NCI-H146 treated with DMSO at 0.1 percent for 48 hours (cell line): ENCODE results near the gene SLC25A33.
"Not testable (repeated sequence)": the region's sequence is repeated elsewhere in the genome, so short reads cannot be mapped to it uniquely, and the experiment has no call there.

Source experiments
- DNase-seq: peaks from one replicate; lab custom pipeline; 2025; ENCODE audit not compliant: unreplicated experiment; lab: John Stamatoyannopoulos, UW

Gene SLC25A33

GRCh38 chr1:9539829-9540550 is 725 bp downstream of the SLC25A33 start:
- peak; percentile 9 for DNase-seq

GRCh38 chr1:9542430-9542829 is 3.2 kb downstream of the SLC25A33 start:
- no peak for DNase-seq

GRCh38 chr1:9544926-9545325 is 5.7 kb downstream of the SLC25A33 start:
- no peak for DNase-seq

- DNase-seq: no peak
These were observed 10.8 kb downstream of the SLC25A33 start for GRCh38 chr1:9549955-9550546.

GRCh38 chr1:9551984-9552383 is 12.7 kb downstream of the SLC25A33 start:
- no peak for DNase-seq

- no peak for DNase-seq
These were observed 14.5 kb downstream of the SLC25A33 start for GRCh38 chr1:9553736-9554144.

- no peak for DNase-seq
These were observed 16.7 kb downstream of the SLC25A33 start for GRCh38 chr1:9555942-9556341.

- DNase-seq: no peak
These were observed 18.4 kb downstream of the SLC25A33 start for GRCh38 chr1:9557624-9558023.

GRCh38 chr1:9558271-9558945 is 19.1 kb downstream of the SLC25A33 start:
- DNase-seq: no peak

GRCh38 chr1:9558946-9559545 is 19.8 kb downstream of the SLC25A33 start:
- no peak for DNase-seq

GRCh38 chr1:9559673-9560072 is 20.4 kb downstream of the SLC25A33 start:
- DNase-seq: no peak

- not testable (repeated sequence) for DNase-seq
These were observed 20.8 kb downstream of the SLC25A33 start for GRCh38 chr1:9560090-9560489.

- peak; percentile 1 for DNase-seq
These were observed 22.2 kb downstream of the SLC25A33 start for GRCh38 chr1:9561429-9561828.

GRCh38 chr1:9569267-9569666 is 30.0 kb downstream of the SLC25A33 start:
- DNase-seq: no peak

GRCh38 chr1:9570886-9571529 is 31.7 kb downstream of the SLC25A33 start:
- not testable (repeated sequence) for DNase-seq

GRCh38 chr1:9573723-9574122 is 34.5 kb downstream of the SLC25A33 start:
- DNase-seq: no peak

- DNase-seq: no peak
These were observed 36.2 kb downstream of the SLC25A33 start for GRCh38 chr1:9575486-9575885.

- no peak for DNase-seq
These were observed 37.6 kb downstream of the SLC25A33 start for GRCh38 chr1:9576903-9577302.

GRCh38 chr1:9577423-9577822 is 38.2 kb downstream of the SLC25A33 start:
- no peak for DNase-seq

GRCh38 chr1:9580942-9581341 is 41.7 kb downstream of the SLC25A33 start:
- no peak for DNase-seq

GRCh38 chr1:9586147-9586766 is 47.0 kb downstream of the SLC25A33 start:
- DNase-seq: no peak
